HG03469 (cell line): ENCODE measurements around the gene SESN2.

Experiments used
- ATAC-seq: cut with Tn5 transposase; IDR thresholded peaks from one replicate; pipeline ENCODE4 v1.9.1; 2021; ENCODE audit warnings: mild to moderate bottlenecking, moderate library complexity, moderate number of reproducible peaks; ENCODE audit not compliant: unreplicated experiment

SESN2 gene

DNA sequence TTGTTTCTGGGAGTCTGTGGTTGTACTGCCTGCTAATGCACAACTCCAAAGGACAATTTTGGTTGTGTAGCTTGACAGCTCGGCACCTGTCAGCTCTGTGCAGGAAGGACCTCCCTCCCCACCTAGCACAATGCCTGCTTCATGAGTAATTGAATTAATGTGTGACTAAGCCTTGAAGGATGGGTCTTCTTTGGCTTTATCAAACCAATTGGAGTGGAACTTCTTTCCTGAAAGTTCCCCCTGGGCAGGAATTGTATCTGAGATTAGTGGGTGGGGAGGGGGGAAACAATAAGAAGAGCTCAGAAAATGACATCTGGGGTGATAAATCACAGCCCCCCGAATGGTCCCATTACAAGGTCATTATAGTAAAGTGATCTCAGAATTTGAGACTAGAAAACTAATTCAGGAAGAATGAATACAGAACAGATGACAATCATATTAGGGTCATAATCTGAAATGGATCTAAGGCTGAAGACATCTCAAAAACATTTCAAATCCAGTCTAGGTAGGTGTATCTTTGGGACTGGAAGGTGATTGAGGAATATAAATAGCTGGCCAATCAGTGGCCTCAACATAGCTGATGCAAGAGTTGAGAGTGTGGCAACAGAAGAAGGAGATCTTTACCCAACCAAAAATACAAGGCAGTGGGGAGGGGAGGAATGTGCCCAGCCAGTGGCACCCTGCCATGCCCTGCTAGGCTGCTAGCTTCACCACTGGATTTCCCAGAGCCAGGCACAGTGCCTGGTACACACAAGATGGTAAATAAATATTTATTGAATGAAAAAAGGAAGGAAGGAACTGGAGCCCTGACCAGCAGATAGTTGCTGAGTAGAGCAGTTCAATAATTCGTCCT, 10.1 kb upstream of the SESN2 start:
- no peak for ATAC-seq

DNA sequence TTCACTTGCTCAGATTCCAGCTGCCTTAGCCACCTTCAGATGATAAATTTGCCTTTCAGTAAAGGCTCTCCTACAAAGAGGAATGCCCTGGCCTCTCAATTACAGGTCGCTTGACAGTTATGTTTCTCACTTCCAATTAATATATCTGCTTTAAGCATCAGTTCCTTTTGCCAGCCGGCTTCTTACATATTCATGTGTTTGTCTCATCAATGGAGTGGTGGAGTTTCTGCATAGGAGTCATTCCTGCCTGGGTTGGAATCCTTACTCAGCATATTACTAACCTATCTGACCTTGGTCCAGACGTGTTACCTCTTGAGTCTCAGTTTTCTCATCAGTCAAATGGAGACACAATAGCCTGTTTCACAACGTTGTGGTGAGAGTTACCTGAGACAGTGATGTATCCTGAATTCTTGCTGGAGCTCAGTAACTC, 9.4 kb upstream of the SESN2 start:
- ATAC-seq: no peak

DNA sequence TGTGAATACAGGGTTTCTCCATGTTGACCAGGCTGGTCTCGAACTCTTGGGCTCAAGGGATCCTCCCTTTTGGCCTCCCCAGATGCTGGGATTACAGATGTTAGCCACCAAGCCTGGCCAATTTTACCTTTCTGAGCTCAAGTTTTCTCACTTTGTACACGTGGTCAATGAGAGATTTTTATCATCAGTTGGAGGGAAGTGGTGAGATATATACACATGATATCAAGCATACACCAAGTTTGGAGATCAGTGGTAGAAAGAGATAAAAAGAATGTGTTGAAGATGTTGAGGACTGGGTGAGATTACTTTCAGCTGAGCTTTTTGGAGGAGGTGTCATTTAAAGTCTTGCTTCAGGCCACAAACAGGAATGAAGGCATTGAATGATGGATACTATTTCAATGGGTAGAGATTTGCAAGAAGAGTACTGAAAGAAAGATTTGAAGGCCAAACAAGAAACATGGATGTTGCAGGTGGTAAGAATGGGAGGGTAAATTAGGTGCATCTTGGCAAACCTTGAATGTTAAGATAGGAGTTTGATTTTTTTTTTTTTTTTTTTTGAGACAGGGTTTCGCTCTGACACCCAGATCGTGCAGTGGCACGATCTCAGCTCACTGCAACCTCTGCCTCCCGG, 3.0 kb upstream of the SESN2 start:
- ATAC-seq: no peak

DNA sequence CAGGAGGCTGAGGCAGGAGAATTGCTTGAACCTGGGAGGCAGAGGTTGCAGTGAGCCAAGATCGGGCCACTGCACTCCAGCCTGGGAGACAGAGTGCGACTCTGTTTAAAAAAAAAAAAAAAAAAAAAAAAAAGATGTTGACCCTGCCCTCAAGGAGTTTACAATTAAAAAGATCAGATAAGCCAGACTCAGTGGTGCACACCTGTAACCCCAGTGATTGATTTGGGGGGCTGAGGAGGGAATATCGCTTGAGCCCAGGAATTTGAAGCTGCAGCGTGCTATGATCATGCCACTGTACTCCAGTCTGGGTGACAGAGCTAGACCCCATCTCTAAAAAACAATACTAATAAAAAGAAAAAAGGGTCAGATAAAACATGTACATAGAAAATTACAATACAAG, 1.6 kb upstream of the SESN2 start:
- ATAC-seq: no peak

DNA sequence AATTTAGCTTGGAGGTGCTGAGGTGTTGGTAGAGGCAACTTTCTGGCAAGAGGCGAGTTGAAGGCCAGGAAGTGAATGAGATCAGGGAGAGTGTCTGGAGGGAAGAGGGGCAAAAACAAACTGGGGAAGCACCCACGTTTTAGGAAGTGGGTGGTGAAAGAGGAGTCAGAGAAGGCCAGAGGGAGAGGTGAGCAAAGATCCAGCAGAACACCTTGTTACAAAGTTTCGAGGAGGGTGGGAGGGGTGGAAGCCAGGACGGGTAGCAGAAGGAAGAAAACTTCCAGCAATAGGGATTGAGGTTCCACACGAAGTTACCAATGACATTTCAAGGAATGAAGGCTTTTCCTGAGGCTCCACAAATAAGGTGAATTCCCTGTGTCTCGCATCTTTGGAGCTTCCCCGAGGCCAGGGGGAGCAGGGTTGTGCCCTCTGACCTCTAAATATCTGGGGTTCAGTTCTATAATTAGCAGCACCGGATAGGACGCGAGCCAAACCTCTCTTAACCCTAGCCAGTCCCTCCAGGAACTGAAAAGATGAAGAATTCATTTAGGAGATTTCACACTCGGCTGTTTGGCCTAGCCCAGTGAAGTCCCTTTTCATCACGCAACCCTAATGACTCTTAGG, 578 bp upstream of the SESN2 start:
- ATAC-seq: no peak

DNA sequence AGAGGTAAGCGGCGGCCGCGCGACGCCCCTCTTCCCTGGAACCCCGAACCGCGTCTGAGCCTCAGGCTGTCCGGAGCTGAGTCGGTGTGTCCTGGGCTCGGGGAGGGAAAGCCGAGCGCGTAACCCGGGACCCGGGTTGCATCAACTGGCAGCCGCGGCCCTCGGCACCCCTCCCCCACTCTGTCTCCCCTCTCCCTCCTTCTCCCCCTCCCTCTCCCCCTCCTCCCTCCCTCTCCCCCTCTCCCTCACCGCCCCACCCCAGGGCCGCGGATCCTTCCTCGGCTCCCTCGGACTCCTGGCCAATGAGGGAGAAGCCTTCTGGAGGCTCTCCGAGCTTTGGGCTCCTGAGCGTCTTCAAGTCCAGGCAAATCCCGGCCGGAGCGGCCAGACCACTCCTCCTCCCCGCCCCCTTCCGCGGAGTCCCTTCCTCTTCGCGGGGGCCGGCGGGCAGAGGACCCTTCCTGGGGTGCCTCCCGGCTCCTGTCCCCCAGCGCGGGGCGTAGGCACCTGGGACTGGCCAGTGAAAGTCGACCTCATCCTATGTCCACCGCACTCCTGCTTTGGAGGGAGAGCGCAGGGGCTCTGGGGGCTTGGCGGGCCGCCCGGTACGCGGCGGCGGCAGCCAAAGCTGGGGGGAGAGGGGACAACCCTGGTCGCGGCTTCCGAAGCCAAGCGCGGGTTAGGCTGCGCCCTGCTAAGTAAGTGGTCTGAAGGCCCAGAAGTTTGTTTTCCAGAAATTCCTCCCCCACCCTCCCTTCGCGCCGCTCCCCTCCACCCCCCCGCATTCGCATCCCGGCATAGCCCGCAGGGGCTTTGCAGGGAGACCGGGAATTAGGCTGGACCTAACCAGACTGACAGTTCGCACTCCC, 850 bp downstream of the SESN2 start:
- ATAC-seq: no peak

DNA sequence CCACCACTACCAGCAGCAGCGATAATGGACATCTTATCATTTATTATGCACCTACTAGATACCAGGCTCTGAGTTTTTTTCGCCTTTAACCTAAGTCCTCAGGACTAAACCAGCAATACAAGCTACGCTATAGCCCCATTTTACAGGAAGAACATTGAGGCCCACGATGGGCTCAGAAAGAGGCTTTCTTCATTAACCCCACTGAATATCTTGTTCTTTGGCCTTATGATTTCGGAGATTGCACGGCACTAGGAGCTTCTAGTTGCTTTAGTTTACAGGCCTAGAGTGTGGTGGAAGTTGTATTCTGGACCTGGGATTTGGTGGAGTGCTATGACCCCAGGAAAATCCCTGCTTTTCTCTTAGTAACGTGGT, 1.5 kb downstream of the SESN2 start:
- ATAC-seq: no peak

DNA sequence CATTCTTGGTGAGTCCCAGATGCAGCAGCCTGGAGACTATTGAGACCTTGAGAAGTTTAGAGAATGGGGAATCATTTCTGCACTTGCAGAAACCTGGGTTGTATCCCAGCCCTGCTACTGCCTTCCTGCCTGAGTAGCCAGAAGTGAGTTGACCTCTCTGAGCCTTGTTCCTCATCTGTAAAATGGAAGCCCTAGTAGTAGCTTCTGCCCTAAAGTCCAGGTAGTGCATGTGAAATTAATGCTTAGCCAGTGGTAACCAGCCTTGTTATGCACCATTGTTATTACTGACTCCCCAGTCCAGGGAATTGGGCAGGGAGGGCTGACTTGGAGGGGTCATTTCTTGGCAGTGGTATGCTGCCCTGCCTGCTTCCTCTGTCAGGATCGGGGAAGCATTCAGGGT, 5.6 kb downstream of the SESN2 start:
- no peak for ATAC-seq

DNA sequence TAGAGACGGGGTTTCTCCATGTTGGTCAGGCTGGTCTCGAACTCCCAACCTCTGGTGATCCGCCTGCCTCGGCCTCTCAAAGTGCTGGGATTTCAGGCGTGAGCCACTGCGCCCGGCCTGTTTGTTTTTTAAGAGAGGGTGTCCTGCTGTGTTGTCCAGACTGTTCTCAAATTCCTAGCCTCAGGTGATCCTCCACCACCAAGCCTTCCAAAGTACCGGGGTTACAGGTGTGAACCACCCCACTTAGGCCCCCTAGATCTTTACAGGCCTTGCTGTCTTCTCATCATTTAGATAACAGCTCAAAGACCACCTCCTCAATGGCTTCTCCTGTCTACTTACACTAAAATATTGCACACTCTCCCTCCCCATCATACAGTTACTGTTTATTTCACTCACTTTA, 6.3 kb downstream of the SESN2 start:
- ATAC-seq: no peak

DNA sequence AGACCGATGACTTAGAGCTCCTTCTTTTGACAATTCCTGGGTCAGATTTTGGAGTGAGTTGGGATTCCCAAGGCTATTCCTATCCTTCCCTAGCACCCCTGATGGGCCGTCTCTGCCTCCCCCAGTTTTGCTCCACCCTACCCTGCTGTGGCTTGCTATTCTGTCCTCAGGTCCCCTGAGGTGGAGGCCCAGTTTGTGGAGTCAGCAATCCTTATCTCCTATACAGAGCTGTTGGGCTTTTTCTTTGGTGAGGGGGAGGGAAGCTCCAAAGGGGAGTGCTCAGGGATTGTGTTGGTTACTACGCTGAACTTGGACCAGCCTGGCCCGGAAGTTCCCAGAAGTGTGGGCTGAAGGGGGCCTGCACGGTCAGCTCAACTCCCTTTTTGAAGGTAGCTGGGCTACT, 7.6 kb downstream of the SESN2 start:
- no peak for ATAC-seq

DNA sequence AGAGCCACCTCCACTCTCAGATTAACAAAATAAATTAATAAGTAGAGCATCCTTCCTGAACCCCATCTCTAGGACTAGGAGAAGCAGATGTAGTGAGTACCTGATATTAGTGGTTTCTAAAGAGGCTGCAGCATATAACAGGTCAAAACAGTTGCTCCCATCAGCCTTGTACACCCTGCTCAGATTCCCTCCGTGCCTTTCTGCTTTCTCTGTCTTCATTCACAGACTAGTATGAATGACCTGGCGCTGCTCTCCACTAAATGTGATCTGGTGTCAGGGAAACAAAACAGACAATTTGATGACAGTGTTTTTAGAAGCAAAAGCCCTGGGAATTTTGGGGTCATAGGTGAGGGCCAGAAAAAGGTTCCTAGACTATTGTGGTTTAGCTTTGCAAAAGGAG, 8.3 kb downstream of the SESN2 start:
- no peak for ATAC-seq

DNA sequence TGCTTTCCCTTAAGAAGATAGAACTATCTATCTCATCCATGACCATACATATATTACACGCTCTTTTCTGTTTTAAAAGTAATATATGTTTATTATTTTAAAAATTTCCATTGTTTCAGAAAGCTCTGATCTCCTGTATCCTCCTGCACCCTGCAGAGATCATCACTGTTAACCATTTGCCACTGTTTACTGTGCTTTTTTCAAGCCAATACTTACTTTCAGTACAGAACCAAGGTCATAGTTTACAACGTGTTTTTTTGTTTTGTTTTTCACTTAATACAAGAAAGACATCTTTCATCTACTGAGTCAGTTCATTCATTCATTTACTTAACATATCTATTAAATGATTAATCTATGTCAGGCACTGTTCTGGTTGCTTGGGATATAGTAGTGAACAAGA, 10.2 kb downstream of the SESN2 start:
- ATAC-seq: no peak

DNA sequence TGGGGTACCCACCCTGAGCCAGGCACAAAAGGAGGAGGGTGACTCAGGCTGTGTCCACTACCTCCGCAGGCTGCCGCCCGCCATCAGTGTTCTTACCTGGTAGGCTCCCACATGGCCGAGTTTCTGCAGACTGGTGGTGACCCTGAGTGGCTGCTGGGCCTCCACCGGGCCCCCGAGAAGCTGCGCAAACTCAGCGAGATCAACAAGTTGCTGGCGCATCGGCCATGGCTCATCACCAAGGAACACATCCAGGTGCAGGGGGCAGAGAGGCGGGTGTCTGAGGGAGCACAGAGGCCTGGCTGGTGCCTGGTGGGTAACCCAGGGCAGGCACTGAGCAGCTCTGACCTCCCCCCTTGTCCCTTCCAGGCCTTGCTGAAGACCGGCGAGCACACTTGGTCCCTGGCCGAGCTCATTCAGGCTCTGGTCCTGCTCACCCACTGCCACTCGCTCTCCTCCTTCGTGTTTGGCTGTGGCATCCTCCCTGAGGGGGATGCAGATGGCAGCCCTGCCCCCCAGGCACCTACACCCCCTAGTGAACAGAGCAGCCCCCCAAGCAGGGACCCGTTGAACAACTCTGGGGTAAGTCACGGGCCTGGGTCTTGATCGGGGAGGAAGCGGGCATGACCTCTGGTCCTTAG, 13.0 kb downstream of the SESN2 start:
- no peak for ATAC-seq

DNA sequence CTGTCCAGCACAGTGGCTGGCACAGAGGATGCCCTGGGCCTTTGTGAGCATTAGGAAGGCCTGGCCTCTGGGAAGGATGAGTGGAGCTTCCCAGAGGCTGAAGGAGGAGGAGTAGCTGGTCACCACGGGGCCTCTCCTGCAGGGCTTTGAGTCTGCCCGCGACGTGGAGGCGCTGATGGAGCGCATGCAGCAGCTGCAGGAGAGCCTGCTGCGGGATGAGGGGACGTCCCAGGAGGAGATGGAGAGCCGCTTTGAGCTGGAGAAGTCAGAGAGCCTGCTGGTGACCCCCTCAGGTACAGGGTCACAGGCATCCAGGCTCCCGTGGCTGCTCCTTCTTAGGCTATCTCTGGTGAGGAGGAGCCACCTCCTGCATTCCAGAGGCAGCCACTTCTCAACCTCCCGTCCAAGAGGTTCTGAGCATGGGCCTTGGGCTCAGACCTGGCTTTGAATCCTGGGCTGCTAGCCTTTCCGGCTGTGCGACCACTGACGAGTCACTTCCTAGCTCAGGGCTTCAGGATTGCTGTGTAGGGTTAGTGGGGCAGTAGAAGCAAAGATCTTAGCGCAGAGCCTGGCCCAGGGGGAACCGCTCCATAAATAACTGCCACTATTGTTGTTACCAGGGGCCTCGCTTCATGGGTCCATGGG, 14.0 kb downstream of the SESN2 start:
- ATAC-seq: no peak

DNA sequence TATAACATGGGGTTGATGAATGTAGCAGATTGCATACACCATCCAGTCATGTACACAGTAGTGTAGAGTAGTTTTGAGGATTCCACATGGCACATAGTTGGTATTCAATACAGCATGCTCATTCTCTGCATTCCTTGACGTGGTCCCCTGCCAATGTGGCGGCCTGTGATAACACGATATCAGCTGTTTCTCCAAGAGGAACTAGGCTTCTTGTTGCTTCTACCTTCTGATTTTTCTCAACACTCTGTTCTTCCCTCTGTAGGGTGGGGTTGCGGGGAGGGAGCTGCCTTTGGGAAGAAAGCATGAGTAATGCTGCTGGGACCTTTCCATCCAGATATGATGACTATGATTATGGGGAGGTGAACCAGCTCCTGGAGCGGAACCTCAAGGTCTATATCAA, 19.4 kb downstream of the SESN2 start:
- no peak for ATAC-seq

DNA sequence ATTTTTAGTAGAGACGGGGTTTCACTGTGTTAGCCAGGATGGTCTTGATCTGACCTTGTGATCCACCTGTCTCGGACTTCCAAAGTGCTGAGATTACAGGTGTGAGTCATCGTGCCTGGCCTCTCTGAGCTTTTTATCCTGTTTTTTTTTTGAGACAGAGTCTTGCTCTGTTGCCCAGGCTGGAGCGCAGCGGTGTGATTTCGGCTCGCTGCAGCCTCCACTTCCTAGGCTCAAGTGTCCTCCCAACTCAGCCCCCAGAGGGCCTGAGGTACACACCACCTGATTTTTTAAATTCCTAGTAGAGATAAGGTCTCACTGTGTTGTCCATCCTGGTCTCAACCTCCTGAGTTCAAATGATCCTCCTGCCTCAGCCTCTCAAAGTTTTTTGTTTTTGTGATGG, 20.4 kb downstream of the SESN2 start:
- no peak for ATAC-seq

DNA sequence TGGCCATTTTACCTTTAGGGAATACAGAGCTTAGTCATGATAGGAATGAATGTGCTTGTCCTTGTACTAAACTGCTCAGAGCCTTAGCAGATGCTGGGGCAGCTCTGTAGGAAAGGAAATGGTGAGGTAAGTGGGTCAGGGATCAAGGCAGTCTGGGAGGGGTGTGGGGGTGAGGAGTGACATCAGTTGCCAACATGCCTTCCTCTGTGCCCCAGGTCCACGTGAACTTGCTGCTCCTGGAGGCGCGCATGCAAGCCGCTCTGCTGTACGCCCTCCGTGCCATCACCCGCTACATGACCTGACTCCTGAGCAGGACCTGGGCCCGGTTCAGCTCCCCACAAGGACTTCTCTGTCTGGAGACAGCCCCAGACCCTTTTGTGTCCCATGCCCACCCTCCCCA, 21.2 kb downstream of the SESN2 start:
- ATAC-seq: no peak

DNA sequence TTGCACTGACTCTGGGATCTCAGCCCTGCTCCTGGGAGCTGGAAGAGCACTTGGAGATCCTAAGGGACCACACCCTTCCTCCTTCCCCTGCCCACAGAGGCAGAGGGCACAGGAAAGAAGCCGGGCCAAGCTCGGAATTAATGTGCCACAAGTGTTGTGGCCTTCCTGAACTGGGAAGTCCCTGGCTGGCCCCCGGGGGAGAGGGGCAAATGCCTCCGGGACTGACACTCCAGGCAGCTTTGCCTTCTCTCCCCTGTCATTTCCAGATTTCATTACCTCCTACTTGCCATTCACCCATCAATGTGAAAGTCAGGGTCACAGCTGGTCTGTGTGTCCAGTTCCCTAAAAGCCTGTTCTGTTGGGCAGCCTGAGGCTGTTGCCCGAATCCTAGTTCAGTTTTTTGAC, 21.7 kb downstream of the SESN2 start:
- ATAC-seq: no peak

DNA sequence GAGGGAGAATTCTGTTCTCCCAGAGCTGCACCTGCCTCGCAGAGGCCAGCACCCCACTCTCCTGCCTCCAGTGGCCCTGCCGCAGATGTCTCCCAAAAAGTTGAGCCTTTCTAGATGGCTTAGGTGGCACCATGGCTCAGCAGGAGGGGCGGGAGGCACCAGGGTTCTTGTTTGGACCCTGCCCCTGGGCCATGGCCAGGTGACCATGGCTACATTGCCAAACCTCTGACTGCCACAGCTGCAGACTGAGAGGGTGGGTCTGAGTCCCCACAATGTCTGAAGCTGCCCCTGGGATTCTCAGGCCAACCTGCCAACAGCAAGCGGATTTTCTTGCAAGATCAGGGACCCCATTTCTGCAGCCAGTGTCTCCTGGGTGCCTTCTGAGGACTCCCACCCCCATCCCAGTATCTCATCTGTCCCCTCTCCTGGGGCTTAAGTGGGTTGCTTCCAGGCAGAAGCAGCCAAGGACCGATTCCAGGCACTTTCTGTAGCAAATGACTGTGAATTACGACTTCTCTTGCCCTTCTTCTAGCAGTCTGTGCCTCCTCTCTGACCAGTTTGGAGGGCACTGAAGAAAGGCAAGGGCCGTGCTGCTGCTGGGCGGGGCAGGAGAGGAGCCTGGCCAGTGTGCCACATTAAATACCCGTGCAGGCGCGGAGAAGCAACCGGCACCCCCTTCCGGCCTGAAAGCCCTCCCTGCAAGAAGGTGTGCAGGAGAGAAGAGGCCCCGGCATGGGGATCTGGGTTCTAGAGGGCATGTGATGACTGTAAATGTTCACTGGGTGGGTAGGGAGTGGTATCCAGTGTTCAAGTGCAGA, 22.5 kb downstream of the SESN2 start:
- no peak for ATAC-seq
